ENCODE results near the gene HUNK.
"Not testable (repeated sequence)": the region's sequence is repeated elsewhere in the genome, so short reads cannot be mapped to it uniquely, and the experiment has no call there.

The HUNK gene

GRCh38 chr21:31921079-31921478 is 48.3 kb downstream of the HUNK start:
- no peak for DNase-seq (ENCODE audit: low read depth)

DNA sequence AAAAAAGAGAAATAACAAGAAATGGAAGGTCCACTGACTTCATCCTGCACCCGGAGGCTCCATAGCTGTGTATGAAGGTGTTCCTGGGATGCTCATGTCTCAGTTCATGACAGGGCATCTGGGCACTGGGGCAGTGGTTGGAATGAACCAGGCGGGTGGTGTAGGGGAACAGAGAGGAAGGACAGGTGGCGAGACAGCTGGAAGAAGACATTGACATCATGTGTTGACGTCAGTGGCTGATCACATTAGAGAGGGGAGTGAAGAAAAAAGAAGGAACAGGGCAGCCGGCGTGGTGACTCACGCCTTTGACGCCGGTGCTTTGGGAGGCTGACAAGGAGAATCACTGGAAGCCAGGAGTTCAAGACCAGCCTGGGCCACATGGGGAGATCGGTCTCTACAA is 50.1 kb downstream of the HUNK start:
- no peak for DNase-seq (ENCODE audit: low read depth)

DNA sequence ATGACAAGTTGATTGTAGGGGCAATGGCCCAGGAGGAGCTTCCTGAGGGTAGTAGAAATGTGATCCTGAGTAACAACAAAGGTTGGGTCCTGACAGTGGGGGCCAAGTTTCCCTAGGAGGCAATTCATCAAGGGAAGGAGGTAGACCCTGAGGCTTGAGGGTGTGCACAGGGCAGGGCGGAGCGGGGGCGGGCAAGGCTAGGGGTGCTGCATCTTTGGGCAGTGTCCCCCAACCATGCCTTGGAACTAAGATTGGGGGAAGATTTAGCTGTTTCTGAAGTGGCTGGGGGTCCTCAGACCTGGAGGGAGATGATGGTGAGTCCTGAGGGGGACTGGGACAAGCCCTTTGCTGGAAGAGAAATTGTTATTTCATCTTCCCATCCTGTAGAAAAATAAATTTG is 50.9 kb downstream of the HUNK start:
- DNase-seq (ENCODE audit: low read depth): no peak

GRCh38 chr21:31924548-31924947 is 51.7 kb downstream of the HUNK start:
- DNase-seq (ENCODE audit: low read depth): no peak

DNA sequence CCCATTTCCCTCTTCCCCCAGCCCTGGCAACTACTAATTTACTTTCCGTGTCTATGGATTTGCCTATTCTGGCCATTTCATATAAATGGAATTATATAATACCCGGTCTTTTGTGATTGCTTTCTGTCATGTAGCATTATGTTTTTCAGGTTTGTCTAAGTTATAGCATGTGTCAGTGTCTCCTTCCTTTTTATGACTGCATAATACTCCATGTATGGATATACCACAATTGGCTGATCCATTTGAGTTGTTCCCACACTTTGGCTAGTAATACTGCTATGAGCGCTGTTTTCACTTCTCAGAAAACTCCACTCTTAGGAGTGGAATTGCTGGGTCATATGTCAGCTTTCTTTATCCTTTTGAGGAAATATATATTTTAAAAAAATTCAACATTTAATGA is 53.7 kb downstream of the HUNK start:
- DNase-seq (ENCODE audit: low read depth): no peak

DNA sequence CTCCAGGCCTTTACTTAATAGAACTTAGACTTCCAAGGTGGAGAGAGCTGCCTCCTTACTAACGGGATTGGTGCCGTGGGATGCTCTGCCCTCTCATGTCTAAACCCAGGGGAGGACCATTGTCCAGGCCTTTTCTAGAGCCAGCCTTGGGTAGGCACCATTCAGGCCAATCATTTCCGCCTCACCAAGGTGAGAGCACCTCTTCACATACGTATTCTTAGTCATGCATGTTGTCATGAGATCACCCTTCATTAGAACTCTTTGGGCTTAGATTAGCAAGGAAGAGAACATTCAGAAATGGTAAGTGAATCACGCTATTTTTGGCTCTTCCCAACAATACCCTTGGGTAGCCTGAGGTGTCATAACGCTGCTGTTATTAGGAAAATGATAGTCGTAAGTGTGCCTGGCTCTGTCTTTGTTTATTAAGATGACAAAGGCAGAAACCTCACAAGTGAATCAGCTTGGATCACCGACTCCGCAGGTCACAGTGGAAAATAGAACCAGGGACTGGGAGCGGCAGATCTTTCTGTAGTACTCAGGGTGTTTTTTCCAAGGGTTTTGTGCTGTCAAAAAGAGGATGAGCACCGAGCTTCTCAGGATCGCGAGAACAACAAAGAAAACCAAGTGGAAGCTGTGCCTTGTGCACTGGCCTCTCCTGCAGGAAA is 55.0 kb downstream of the HUNK start:
- DNase-seq (ENCODE audit: low read depth): no peak

- DNase-seq (ENCODE audit: low read depth): no peak
These were observed 55.8 kb downstream of the HUNK start for GRCh38 chr21:31928656-31929055.

DNA sequence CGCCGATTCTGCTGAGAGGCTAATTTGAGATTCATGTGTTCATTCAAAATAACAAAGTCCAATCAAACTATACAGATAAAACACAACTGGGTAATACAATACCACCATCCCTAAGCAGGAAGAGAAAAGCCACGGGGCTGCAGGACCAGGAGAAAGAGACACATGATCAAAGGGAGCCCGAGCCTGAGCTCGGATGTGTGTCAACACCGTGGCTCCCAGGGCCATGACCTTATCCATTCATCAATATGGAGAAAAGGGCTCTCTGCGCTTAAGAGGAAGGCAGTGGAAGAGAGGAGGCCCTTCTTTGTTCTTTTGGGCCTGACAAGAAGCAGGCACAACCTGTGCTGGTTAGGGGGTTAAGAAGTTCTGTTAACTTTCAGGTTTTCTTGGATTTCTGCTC is 56.7 kb downstream of the HUNK start:
- DNase-seq (ENCODE audit: low read depth): no peak

DNA sequence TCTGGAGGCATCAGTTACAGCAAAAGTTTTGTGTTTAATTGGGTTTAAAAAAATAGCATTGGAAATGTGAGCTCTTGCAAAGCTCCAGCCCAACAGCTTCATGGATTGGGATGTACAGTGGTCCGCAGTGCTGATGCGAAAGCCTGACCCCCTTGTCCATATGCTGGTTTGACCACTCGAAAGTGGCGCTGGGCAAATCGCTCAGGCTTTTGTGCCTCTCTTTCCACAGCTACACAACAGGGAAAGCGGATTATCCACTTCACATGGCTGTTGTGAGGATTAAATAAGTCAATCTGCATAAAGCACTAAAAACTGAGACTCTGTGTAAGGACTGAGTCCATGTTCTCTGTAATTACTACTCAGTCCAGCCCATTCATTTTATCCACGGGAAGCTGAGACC is 57.2 kb downstream of the HUNK start:
- no peak for DNase-seq (ENCODE audit: low read depth)

GRCh38 chr21:31931644-31932469 is 59.0 kb downstream of the HUNK start:
- DNase-seq (ENCODE audit: low read depth): no peak

- DNase-seq (ENCODE audit: low read depth): no peak
These were observed 59.6 kb downstream of the HUNK start for GRCh38 chr21:31932470-31932764.

DNA sequence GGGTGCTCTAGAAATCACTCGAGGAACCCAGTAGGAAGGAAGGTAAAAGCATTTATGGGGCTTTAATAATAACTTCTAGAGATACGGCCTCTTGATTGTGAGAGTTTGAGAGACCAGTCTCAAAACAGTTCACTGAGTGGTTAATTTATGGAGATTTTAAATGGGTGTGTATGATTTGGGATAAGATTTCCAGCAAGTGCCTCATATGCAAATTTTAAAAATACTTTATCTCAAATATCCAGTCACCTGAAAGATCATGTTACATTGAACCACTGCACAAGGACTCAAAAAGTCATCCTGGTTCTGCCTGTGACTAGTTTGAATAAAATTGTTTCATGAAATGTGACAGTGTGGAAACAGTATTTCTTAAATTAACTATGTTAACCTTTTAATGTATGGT is 64.5 kb downstream of the HUNK start:
- no peak for DNase-seq (ENCODE audit: low read depth)

DNA sequence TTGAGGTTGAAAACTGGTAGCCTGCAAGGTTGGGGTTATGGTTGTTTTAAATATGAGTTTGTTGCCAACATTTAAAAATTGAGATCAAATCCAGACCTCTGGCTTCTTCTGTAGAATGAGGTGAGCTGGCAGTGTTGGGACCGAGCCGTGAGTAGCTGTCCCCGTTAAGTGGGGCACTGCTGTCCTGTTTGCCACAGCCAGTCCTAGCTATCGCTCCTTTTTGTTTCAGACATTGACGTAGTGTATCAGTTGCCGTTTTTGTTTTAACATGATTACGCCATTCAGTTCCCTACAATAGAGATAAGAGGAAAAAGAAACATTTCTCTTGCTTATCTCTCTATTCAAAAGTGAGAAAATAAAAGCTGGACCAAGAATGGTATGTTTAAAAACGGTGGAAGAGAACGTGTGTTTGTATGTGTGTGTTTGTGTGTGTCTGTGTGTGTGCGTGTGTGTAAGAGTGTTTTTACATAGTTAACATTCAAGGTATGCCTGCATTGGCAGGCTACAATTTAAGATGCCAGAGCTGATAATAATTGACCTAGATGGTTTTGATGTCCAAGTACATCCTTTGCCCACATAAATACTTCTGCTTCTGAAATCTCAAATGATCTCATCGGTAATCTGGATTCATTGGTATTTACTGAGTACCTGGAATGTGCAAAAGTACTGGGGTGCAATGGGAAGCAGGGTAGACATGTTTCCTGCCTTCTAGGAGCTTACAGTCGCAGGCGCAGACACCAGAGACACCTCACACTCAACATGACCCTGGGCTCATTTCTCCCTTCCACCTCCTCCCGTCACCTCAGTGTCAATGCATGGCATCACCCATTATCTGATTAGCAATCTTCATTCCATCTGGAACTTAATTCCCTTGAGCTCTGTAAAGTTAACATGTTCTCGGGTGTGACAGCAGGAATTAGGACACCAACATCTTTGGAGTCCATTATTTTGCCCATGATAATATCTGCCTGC is 65.8 kb downstream of the HUNK start:
- no peak for DNase-seq (ENCODE audit: low read depth)

GRCh38 chr21:31941694-31942093 is 68.9 kb downstream of the HUNK start:
- no peak for DNase-seq (ENCODE audit: low read depth)

DNA sequence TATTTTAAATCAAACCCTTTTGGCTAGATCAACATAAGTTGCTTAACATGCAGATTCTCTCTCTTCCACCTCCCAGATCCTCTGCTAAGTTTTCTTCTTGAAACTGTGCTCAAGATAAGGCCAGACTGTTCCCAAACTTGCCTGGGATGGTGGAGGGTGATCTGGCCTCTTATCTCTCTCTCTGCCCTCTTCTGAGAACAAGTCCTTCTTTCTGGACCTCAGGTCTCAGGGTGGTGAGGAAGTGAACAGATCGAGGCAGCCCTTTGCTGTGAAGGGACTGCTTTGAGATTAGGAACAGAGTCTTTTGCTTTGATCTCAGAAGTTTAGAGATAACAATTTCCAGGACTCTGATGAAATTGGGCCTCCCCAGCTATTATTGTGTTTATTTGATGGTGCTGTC is 70.7 kb downstream of the HUNK start:
- no peak for DNase-seq (ENCODE audit: low read depth)

DNA sequence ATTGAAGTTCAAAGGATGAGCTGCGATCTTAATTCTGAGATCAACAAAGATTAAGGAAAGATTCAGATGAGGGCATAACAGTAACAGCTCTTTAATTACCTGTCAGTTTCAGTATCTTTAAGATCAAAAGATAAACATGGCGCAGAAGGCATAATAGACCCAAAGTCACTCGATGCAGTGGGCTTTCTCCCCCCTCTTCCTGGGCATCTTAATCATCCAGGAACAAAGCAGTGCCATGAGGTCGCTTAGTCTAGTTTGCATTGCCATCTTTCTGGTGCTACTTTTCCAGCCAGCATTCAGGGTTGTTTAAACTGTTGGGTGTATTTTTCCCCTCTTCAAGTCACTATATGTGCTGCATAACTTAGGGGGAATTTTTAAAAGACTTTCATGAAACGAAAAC is 72.3 kb downstream of the HUNK start:
- DNase-seq (ENCODE audit: low read depth): no peak

DNA sequence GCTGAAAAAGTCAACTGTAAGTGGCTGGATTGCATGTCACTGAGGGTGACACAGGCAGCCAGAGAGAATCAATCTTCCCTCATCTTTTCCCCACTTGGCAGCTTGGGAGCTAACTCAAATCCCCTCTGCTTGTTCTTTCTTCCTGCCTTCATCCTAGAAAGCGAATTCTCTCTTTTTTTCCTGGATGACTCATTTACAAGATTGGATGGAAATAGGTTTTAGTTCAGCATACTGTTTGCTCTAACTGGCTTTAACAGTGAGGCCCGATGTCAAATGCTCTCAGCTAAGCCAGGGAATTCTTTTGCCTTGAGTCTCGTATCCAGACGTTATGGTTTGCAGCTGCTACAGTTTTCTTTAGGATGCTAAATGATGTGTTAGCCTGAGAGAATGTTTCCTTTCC is 72.7 kb downstream of the HUNK start:
- DNase-seq (ENCODE audit: low read depth): no peak

GRCh38 chr21:31946231-31946630 is 73.4 kb downstream of the HUNK start:
- DNase-seq (ENCODE audit: low read depth): no peak

DNA sequence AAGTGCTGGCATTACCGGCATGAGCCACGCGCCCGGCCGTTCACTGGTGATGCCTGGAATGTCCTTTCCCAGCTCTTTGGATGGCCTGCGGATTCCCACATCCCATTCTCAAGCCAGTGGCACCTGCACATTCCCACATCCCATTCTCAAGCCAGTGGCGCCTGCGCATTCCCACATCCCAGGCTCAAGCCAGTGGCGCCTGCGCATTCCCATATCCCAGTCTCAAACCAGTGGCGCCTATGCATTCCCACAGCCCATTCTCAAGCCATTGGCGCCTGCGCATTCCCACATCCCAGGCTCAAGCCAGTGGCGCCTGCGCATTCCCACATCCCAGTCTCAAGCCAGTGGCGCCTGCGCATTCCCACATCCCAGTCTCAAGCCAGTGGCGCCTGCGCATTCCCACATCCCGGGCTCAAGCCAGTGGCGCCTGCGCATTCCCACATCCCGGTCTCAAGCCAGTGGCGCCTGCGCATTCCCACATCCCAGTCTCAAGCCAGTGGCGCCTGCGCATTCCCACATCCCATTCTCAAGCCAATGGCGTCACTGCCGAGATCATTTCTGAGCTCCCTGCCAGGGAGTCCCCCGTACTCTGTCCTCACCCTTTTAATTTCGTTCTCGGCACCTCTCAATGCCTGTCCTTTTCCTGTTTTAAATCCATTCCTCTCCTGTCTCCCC is 74.2 kb downstream of the HUNK start:
- not testable (repeated sequence) for DNase-seq (ENCODE audit: low read depth)

- DNase-seq (ENCODE audit: low read depth): no peak
These were observed 75.9 kb downstream of the HUNK start for GRCh38 chr21:31948676-31949075.

DNA sequence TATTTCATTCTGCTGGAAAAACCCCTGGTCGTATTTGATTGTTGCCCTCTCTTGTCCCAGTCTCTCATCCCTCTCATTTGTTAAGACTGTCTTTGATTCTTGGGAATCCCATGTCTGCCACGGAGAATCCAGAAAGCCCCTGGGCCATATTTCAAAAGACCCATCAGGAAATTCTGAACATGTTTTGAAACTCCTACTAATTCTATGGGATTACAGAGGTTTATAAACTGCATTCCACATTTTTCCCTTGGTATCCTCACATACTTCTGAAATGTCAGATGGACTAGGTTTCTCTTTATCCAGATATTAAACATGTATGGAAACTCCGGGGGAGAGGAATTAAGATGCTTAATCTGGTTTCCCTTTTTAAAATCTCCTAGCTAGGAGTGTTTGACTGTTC is 80.0 kb downstream of the HUNK start:
- DNase-seq (ENCODE audit: low read depth): no peak

DNA sequence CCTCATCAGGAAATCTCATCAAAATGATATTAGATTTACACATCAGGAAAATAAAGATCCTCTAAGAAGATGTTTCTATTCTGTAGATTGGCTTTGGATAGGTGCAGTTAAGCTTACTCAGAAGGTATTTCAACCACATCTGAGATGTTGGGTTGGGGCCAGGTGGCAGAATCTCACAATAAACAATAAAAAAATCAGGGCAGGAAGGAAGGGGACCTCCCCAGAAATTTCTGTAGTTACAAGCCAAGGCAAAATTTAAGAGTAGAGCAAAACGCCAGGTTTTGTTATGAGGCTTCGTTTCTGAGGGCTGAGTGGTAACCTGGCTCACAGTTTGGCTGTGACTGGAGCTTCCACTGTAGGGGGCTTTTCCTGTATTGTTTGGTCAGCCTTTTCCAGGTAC is 84.8 kb downstream of the HUNK start:
- no peak for DNase-seq (ENCODE audit: low read depth)

All from activated T-helper 9 cell treated with anti-CD3 and anti-CD28 coated beads, Interleukin-2, amount 50 U/mL, for 16 hours (primary cell).